ENCODE measurements around the gene NUDT3. TPM values are rescaled to one million over a fixed set of nuclear protein-coding genes. Genes with fewer than 3 reads are reported as not detected.

NUDT3 gene
- total RNA-seq, 1 experiment from 2014 or later, result 23.6 TPM

DNA sequence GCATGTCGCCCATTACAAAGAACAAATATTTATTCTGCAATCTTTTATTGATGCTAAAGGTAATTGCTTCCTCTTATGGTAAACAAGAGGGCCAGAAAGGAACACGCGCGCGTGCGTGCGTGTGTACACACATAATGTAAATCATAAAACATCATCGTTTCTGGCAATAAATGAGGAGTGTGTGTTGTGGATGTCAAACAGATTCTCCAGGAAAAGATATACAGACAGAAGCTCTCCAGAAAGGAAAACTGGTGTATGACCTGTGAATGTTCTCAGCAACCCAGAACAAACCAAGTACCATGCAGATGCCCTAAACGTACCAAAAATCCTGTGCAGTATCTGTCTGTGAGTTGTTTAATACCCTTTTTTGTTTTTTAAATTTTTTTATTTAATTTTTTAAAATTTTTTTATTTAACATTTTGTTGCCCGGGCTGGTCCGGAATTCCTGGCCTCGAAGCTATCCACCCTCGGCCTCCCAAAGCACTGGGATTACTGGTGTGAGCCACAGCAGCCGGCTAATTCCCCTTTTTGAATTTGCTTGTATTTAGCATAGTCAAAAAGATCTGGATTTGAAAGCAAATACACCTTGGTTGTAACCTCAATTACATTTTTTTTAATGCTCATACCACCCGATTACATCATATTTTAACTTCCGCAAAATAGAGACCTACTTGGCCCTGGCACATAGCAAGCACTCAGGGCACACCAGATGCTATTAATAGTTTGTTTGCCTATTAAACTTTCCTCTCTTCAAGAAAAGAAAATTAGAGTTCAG lies 909 bp upstream of the NUDT3 start:
- DNase-seq (ENCODE audit: unreplicated experiment), result no peak
- ChIA-PET CTCF (interaction anchor here (0.8 to 6.9 kb wide), 8 partner anchors 12 to 195 kb away, joined by 3 to 46 read pairs (median 4); partner anchors contain the start of gene SMIM29), POLR2A (interaction anchor here (0.6 to 4.6 kb wide), 13 partner anchors 10 to 192 kb away, joined by 3 to 45 read pairs (median 3); partner anchors contain the start of genes RPS10 and SMIM29)
- no peaks in the 10 kb centered on the region for H3K9me3 Mint-ChIP-seq (ENCODE audit: unreplicated experiment)
- no TSS peak for BruUV-seq (replicated peaks)
- peaks cover 12% of the 10 kb centered on the region for H3K4me1 Mint-ChIP-seq (ENCODE audit: insufficient read depth, unreplicated experiment)
- no peaks in the 10 kb centered on the region for H3K27me3 Mint-ChIP-seq (ENCODE audit: insufficient read depth, unreplicated experiment)
- H3K27ac Mint-ChIP-seq (ENCODE audit: low read depth, unreplicated experiment), result peak overlapping the region; percentile 14
- intact Hi-C loops (cut with micrococcal nuclease), result no loop called here
- TF ChIP-seq, protein P1, sequence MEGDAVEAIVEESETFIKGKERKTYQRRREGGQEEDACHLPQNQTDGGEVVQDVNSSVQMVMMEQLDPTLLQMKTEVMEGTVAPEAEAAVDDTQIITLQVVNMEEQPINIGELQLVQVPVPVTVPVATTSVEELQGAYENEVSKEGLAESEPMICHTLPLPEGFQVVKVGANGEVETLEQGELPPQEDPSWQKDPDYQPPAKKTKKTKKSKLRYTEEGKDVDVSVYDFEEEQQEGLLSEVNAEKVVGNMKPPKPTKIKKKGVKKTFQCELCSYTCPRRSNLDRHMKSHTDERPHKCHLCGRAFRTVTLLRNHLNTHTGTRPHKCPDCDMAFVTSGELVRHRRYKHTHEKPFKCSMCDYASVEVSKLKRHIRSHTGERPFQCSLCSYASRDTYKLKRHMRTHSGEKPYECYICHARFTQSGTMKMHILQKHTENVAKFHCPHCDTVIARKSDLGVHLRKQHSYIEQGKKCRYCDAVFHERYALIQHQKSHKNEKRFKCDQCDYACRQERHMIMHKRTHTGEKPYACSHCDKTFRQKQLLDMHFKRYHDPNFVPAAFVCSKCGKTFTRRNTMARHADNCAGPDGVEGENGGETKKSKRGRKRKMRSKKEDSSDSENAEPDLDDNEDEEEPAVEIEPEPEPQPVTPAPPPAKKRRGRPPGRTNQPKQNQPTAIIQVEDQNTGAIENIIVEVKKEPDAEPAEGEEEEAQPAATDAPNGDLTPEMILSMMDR (IDR thresholded peaks at IDR 0.05; ENCODE audit: unreplicated experiment), result no peak
- H3K36me3 Mint-ChIP-seq (ENCODE audit: insufficient read depth, unreplicated experiment), result no peaks in the 10 kb centered on the region
- H3K4me3 Mint-ChIP-seq (ENCODE audit: unreplicated experiment), result no peak overlapping the region

DNA sequence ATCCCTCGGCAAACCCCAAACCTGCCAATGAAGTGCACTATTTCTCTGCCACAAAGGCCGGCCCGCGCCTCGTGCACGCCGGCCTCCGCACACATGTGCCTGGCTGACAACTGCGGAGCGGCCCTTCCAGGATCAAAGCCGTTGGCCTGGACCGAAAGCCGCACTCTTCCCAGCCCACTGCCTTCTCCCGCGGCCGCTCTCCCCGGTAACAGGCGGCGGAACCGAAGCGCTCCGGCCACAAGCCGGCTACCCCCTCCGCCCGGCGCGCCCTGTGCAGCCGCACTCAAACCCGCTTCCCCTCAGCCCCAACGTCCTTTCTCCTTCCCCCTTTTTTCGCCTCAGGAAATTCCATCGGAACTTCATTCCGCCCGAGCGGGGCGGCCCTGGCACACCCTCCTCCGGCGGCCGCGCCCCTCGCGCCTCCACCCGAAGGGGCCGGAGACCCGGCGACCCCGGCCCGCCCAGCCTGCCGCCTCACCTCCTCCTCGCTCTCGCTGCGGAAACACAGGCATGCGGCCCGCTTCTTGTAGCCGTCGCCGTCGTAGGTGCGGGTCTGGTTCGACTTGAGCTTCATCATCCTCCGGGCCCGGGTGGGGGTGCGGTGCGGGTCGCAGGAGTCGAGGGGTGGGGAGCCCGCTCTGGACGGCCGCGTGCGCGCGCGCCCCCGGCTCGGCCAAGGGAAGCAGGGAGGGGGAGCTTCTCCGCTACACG lies 528 bp downstream of the NUDT3 start:
- no TSS peak for BruUV-seq (replicated peaks)
- Mint-ChIP-seq H3K4me1 (ENCODE audit: insufficient read depth, unreplicated experiment) (peaks cover 12% of the 10 kb centered on the region), H3K36me3 (ENCODE audit: insufficient read depth, unreplicated experiment) (peaks cover under 1% of the 10 kb centered on the region), H3K4me3 (ENCODE audit: unreplicated experiment) (no peak overlapping the region), H3K27me3 (ENCODE audit: insufficient read depth, unreplicated experiment) (no peaks in the 10 kb centered on the region), H3K9me3 (ENCODE audit: unreplicated experiment) (no peaks in the 10 kb centered on the region), H3K27ac (ENCODE audit: low read depth, unreplicated experiment) (no peak overlapping the region)
- intact Hi-C loops (cut with micrococcal nuclease), result loop anchor here (1.0 kb wide), 2 partner anchors 143 to 196 kb away; partner anchors contain the start of gene SMIM29
- peak; percentile 70 for DNase-seq (ENCODE audit: unreplicated experiment)
- POLR2A ChIA-PET, result interaction anchor here (0.6 to 4.6 kb wide), 18 partner anchors 8 to 867 kb away, joined by 3 to 45 read pairs (median 5); partner anchors contain the start of genes ANKS1A, HMGA1, RPS10 and SMIM29
- TF ChIP-seq, protein P1 (IDR thresholded peaks at IDR 0.05; ENCODE audit: unreplicated experiment), result no peak
- CTCF ChIA-PET, result interaction anchor here (0.7 to 6.9 kb wide), 5 partner anchors 9 to 418 kb away, joined by 4 to 46 read pairs (median 7); partner anchors contain the start of gene SMIM29

DNA sequence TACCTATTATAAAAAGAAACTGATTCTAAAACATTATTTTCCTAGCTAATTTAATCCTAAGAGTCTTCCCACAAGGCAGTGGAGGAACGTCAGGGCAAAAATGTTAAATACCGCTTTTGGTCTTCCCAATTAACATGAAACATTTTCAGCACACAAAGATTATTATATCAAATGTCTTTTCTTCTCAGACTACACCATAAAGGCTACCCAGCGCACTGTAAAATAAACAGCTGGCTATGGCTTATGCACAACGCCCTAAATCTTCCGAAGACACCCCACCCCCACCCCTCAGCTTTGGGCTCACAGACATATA lies 1.0 kb downstream of the NUDT3 start:
- CTCF ChIA-PET, result interaction anchor here (2.0 to 6.9 kb wide), 4 partner anchors 9 to 142 kb away, joined by 4 to 46 read pairs (median 13); partner anchors contain the start of gene SMIM29
- TF ChIP-seq, protein P1 (IDR thresholded peaks at IDR 0.05; ENCODE audit: unreplicated experiment), result no peak
- Mint-ChIP-seq H3K27me3 (ENCODE audit: insufficient read depth, unreplicated experiment) (no peaks in the 10 kb centered on the region), H3K4me1 (ENCODE audit: insufficient read depth, unreplicated experiment) (peaks cover 14% of the 10 kb centered on the region), H3K9me3 (ENCODE audit: unreplicated experiment) (no peaks in the 10 kb centered on the region), H3K36me3 (ENCODE audit: insufficient read depth, unreplicated experiment) (peaks cover 5% of the 10 kb centered on the region), H3K27ac (ENCODE audit: low read depth, unreplicated experiment) (no peak overlapping the region), H3K4me3 (ENCODE audit: unreplicated experiment) (no peak overlapping the region)
- intact Hi-C loops (cut with micrococcal nuclease), result no loop called here
- no TSS peak for BruUV-seq (replicated peaks)
- no peak for DNase-seq (ENCODE audit: unreplicated experiment)
- POLR2A ChIA-PET, result interaction anchor here (0.6 to 4.6 kb wide), 23 partner anchors 11 to 867 kb away, joined by 3 to 45 read pairs (median 4); partner anchors contain the start of genes ANKS1A, HMGA1, RPS10 and SMIM29
